Mesenchymal stem cell (in vitro differentiated cells and primary cell): ENCODE measurements around the gene PTH2R.

ENCODE experiments used
- DNase-seq: peaks from one replicate; pipeline ENCODE4 v3.0.0-alpha.2; 2013
- H2AFZ ChIP-seq: one replicate; pipeline ENCODE4 v1.6.1; 2013; ENCODE audit warnings: low read depth, mild to moderate bottlenecking, control low read depth, inconsistent platforms, low read length, moderate library complexity
- H2AK5ac ChIP-seq: 2 replicates; pipeline ENCODE4 v1.6.1; 2013; ENCODE audit warnings: low read length, moderate library complexity, mild to moderate bottlenecking, inconsistent platforms; ENCODE audit not compliant: severe bottlenecking
- H2BK120ac ChIP-seq: one replicate; pipeline ENCODE4 v1.6.1; 2013; ENCODE audit warnings: low read depth, mild to moderate bottlenecking, inconsistent platforms, low read length, moderate library complexity
- H2BK12ac ChIP-seq, 2 experiments: one replicate each; pipeline ENCODE4 v1.6.1; 2013; ENCODE audit warnings: inconsistent platforms in 2 of 2, low read length in 2 of 2, mild to moderate bottlenecking in 2 of 2, moderate library complexity in 2 of 2, control low read depth in 1 of 2
- H2BK15ac ChIP-seq: one replicate; pipeline ENCODE4 v1.6.1; 2013; ENCODE audit warnings: mild to moderate bottlenecking, low read depth, inconsistent platforms; ENCODE audit not compliant: poor library complexity, severe bottlenecking
- H2BK5ac ChIP-seq: 2 replicates; pipeline ENCODE4 v1.6.1; 2013; ENCODE audit warnings: low read depth, mild to moderate bottlenecking, low read length, control low read depth, inconsistent platforms; ENCODE audit not compliant: poor library complexity, severe bottlenecking
- H3K14ac ChIP-seq, 2 experiments: one replicate each; pipeline ENCODE4 v1.6.1; 2013; ENCODE audit warnings: inconsistent platforms in 2 of 2, low read length in 2 of 2, control low read depth in 1 of 2, mild to moderate bottlenecking in 1 of 2, moderate library complexity in 1 of 2
- H3K18ac ChIP-seq, 2 experiments: one replicate each; pipeline ENCODE4 v1.6.1; 2013; ENCODE audit warnings: inconsistent platforms in 2 of 2, low read length in 2 of 2, control low read depth in 1 of 2, low read depth in 1 of 2, mild to moderate bottlenecking in 1 of 2
- H3K23ac ChIP-seq, 2 experiments: one replicate each; pipeline ENCODE4 v1.6.1; 2013; ENCODE audit warnings: inconsistent platforms in 2 of 2, low read length in 2 of 2, mild to moderate bottlenecking in 2 of 2, moderate library complexity in 2 of 2, control low read depth in 1 of 2
- H3K27ac ChIP-seq: 2 replicates; pipeline ENCODE4 v1.5.1; 2013; ENCODE audit warnings: mild to moderate bottlenecking, moderate library complexity, low read length, control low read depth, inconsistent platforms; ENCODE audit not compliant: poor library complexity, severe bottlenecking
- H3K27me3 ChIP-seq, 2 experiments: 2 replicates each; pipeline versions ENCODE4 v1.6.1 to v1.7.0; 2013; ENCODE audit warnings: low read length in 2 of 2, mild to moderate bottlenecking in 2 of 2, moderate library complexity in 2 of 2, control low read depth in 1 of 2, inconsistent platforms in 1 of 2; ENCODE audit not compliant: control insufficient read depth in 1 of 2, insufficient read depth in 1 of 2
- H3K36me3 ChIP-seq, 2 experiments: 2 replicates each; pipeline versions ENCODE4 v1.6.1 to v1.7.0; 2013; ENCODE audit warnings: low read length in 2 of 2, control low read depth in 1 of 2, inconsistent platforms in 1 of 2, low read depth in 1 of 2, mild to moderate bottlenecking in 1 of 2; ENCODE audit not compliant: insufficient read depth in 2 of 2, control insufficient read depth in 1 of 2
- H3K4ac ChIP-seq, 2 experiments: one replicate each; pipeline ENCODE4 v1.6.1; 2013; ENCODE audit warnings: inconsistent platforms in 2 of 2, low read length in 2 of 2, mild to moderate bottlenecking in 2 of 2, moderate library complexity in 2 of 2, control low read depth in 1 of 2, low read depth in 1 of 2
- H3K4me1 ChIP-seq: 2 replicates; pipeline ENCODE4 v1.6.1; 2013; ENCODE audit warnings: low read depth, low read length, control low read depth; ENCODE audit not compliant: control insufficient read depth, insufficient read depth
- H3K4me2 ChIP-seq: 2 replicates; pipeline ENCODE4 v1.6.1; 2013; ENCODE audit warnings: low read length, mild to moderate bottlenecking, inconsistent platforms; ENCODE audit not compliant: poor library complexity, severe bottlenecking
- H3K4me3 ChIP-seq, 2 experiments: 2 replicates each; pipeline versions ENCODE4 v1.5.1 to v1.7.0; 2013; ENCODE audit warnings: low read length in 2 of 2, mild to moderate bottlenecking in 2 of 2, control low read depth in 1 of 2, low read depth in 1 of 2; ENCODE audit not compliant: insufficient read depth in 1 of 2
- H3K79me1 ChIP-seq: replicated peaks from 2 replicates; pipeline ENCODE4 v1.6.1; 2013; ENCODE audit warnings: mild to moderate bottlenecking, control low read depth, low read length, inconsistent platforms; ENCODE audit not compliant: poor library complexity, severe bottlenecking
- H3K9ac ChIP-seq: 2 replicates; pipeline ENCODE4 v1.7.0; 2013; ENCODE audit warnings: mild to moderate bottlenecking, low read length, moderate library complexity
- H3K9me3 ChIP-seq: 2 replicates; pipeline ENCODE4 v1.7.0; 2013; ENCODE audit warnings: mild to moderate bottlenecking, low read length; ENCODE audit not compliant: control insufficient read depth
- H4K8ac ChIP-seq: one replicate; pipeline ENCODE4 v1.6.1; 2013; ENCODE audit warnings: inconsistent platforms, mild to moderate bottlenecking, low read length, moderate library complexity
- H4K91ac ChIP-seq: one replicate; pipeline ENCODE4 v1.6.1; 2013; ENCODE audit warnings: mild to moderate bottlenecking, low read length, inconsistent platforms
- WGBS: methylation state at CpG from one replicate; pipeline ENCODE4 v1.1.7; 2013; ENCODE audit warnings: mixed read lengths; 5-methylcytosine and 5-hydroxymethylcytosine counted together

The PTH2R gene

DNA sequence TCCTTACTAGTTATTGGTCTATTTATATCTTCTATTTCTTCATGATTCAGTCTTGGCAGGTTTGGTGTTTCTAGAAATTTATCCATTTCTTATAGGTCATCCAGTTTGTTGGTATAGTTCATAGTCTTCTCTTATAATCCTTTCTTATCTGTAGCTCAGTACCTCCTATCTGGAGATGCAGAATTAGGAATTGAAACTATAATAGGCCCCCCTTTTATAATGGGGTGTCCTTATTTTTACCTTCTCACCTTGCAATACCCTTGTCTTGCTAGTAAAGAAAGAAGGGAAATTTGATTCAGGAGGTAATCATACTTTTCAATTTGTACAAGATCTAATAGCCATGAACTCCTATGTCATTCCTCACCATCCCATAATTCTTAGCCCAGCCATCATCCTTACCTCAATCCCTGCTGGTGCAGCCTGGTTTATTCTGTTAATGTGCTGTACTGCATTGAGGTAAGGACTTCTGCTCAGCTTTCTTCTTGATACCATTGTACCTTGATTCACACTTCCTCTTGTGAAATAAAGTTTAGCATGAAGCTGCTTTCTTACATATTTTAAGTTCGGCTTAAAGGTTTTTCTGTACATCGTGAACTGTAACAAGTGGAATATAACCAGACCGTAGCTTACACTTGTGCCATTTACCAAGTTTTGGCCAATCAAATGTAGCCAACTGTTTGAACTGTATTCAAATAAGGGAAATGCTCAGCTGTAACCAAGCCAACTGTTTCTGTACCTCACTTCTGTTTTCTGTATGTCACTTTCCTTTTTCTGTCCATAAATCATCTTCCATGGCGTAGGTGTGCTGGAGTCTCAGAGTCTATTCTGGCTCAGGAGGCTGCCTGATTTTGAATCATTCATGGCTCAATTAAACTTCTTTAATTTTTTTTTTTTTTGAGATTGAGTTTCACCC, 40.1 kb upstream of the PTH2R start:
- Histone ChIP-seq H3K27me3 (no peaks in the 10 kb centered on the region), H3K4me1 (no peaks in the 10 kb centered on the region), H2AFZ (no peak overlapping the region), H3K79me1 (no peaks in the 10 kb centered on the region), H2BK120ac (no peak overlapping the region), H2AK5ac (no peak overlapping the region), H3K23ac (no peak overlapping the region), H2BK12ac (no peak overlapping the region), H3K14ac (no peak overlapping the region), H3K4me3 (no peak overlapping the region), H3K4me2 (no peak overlapping the region), H3K18ac (no peak overlapping the region), H3K27ac (no peak overlapping the region), H3K9me3 (no peaks in the 10 kb centered on the region), H3K9ac (no peak overlapping the region), H3K4ac (no peak overlapping the region), H4K91ac (no peak overlapping the region), H4K8ac (no peak overlapping the region), H2BK15ac (no peak overlapping the region), H3K36me3 (no peaks in the 10 kb centered on the region), H2BK5ac (no peak overlapping the region)
- no peak for DNase-seq
- 97% methylated on average over 3 of the region's 4 CpGs for WGBS

DNA sequence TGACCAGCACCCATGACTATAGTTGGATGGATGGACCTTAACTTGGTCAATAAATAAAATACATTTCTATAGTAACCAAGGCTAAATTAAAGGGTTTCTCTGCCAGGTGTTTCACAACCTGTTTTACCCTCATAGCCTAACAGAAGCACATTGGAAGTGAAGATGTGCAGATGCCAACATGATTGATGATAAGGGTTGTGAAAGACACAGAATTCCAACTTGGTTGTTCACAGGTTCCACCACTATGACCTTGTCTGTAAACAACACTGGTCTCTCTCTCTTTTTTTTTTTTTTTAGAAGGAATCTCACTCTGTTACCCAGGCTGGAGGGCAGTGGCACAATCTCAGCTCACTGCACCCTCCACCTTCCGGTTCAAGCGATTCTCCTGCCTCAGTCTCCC, 37.5 kb upstream of the PTH2R start:
- H3K4me2 ChIP-seq, result no peak overlapping the region
- WGBS, result 100% methylated on average over 1 of the region's 2 CpGs
- no peaks in the 10 kb centered on the region for H3K79me1 ChIP-seq
- H3K9me3 ChIP-seq, result no peaks in the 10 kb centered on the region
- H3K23ac ChIP-seq, result no peak overlapping the region
- no peak overlapping the region for H3K14ac ChIP-seq
- H4K8ac ChIP-seq, result no peak overlapping the region
- no peaks in the 10 kb centered on the region for H3K4me1 ChIP-seq
- DNase-seq, result peak; percentile 58
- no peak overlapping the region for H4K91ac ChIP-seq
- H2AK5ac ChIP-seq, result no peak overlapping the region
- no peak overlapping the region for H2BK12ac ChIP-seq
- H3K18ac ChIP-seq, result no peak overlapping the region
- no peak overlapping the region for H3K4ac ChIP-seq
- H2BK5ac ChIP-seq, result no peak overlapping the region
- no peak overlapping the region for H3K27ac ChIP-seq
- no peak overlapping the region for H2BK120ac ChIP-seq
- no peak overlapping the region for H3K4me3 ChIP-seq
- H3K36me3 ChIP-seq, result no peaks in the 10 kb centered on the region
- H3K9ac ChIP-seq, result no peak overlapping the region
- no peak overlapping the region for H2AFZ ChIP-seq
- no peak overlapping the region for H2BK15ac ChIP-seq
- no peaks in the 10 kb centered on the region for H3K27me3 ChIP-seq

DNA sequence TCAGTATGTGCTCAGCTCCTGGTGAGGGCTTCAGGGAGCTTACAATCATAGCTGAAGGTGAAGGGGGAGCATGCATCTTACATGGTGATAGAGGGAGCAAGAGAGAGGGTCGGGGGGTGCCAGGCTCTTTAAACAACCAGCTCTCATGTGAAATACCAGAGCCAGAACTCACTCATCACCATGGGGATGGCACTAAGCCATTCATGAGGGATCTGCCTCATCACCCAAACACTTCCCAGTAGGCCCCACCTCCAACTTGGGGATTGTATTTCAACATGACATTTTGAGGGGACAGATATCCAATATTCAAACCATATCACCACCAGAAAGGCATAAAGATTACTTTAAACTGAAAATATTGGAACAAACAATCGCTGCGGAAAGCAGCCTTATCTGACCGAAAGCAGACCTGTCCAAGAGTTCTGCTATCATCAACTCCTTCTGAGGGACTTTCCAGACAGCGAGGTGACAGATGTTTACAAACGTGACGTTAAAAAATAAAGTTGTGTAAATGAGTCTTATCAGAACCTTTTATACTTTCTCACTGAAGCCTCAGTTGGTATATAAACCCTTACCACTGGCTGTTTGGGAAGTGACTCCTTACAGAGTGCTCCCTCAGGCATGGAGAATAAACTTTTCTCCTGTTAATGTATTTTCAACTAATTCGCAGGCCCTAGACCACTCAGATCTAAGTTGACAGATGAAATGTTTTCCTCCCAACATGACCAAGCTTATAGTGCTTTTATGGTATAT, 35.5 kb upstream of the PTH2R start:
- Histone ChIP-seq H3K79me1 (no peaks in the 10 kb centered on the region), H3K36me3 (no peaks in the 10 kb centered on the region), H2AFZ (no peak overlapping the region), H3K4me1 (no peaks in the 10 kb centered on the region), H4K91ac (no peak overlapping the region), H2BK15ac (no peak overlapping the region), H2BK12ac (no peak overlapping the region), H3K27me3 (peaks cover 0 to 6% of the 10 kb centered on the region in 2 experiments), H3K23ac (no peak overlapping the region), H3K9ac (no peak overlapping the region), H2AK5ac (no peak overlapping the region), H3K4me2 (no peak overlapping the region), H4K8ac (no peak overlapping the region), H3K4ac (no peak overlapping the region), H3K9me3 (no peaks in the 10 kb centered on the region), H3K18ac (no peak overlapping the region), H3K27ac (no peak overlapping the region), H3K14ac (no peak overlapping the region), H2BK120ac (no peak overlapping the region), H3K4me3 (no peak overlapping the region), H2BK5ac (no peak overlapping the region)
- WGBS, result 92% methylated on average over 5 of the region's 8 CpGs
- no peak for DNase-seq

DNA sequence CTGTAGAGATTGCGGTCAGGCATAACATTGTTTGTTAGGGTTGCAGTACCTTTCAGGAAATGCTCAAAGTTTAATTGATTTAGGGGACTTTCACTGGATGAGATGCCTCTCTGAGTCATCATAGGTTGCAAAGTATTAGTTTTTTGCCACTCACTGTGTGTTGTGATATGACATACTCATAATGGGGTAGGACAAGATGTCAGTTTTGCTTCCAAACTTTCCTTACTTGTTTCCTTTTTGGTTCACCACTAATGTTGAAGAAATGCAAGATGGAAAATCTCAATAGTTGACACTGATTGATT, 35.0 kb upstream of the PTH2R start:
- Histone ChIP-seq H2AFZ (no peak overlapping the region), H3K27me3 (peaks cover 0 to 6% of the 10 kb centered on the region in 2 experiments), H3K4me1 (no peaks in the 10 kb centered on the region), H3K14ac (no peak overlapping the region), H3K4ac (no peak overlapping the region), H2BK15ac (no peak overlapping the region), H3K36me3 (no peaks in the 10 kb centered on the region), H2BK120ac (no peak overlapping the region), H2BK5ac (no peak overlapping the region), H3K23ac (no peak overlapping the region), H3K79me1 (no peaks in the 10 kb centered on the region), H3K18ac (no peak overlapping the region), H4K8ac (no peak overlapping the region), H3K4me3 (no peak overlapping the region), H2BK12ac (no peak overlapping the region), H4K91ac (no peak overlapping the region), H3K9me3 (no peaks in the 10 kb centered on the region), H2AK5ac (no peak overlapping the region), H3K27ac (no peak overlapping the region), H3K9ac (no peak overlapping the region), H3K4me2 (no peak overlapping the region)
- 7% methylated on average over 1 of the region's 1 CpG for WGBS
- DNase-seq, result no peak
